BLaER1 treated with 17β-estradiol and CSF1 and Interleukin-3, amounts not matched to agents 10 nM and 100 nM (cell line): ENCODE measurements around the gene KCNK10.

Experiments
- H3K27ac ChIP-seq, 11 experiments: shearing (Covaris generic); formaldehyde crosslinking; 2 replicates each; pipeline ENCODE4 v1.8.1; 2022
- H3K27me3 ChIP-seq, 11 experiments: shearing (Covaris generic); formaldehyde crosslinking; 2 replicates each; pipeline ENCODE4 v1.8.1; 2022
- H3K36me3 ChIP-seq, 11 experiments: shearing (Covaris generic); formaldehyde crosslinking; 2 replicates each; pipeline ENCODE4 v1.8.1; 2022
- H3K4me1 ChIP-seq, 10 experiments: shearing (Covaris generic); formaldehyde crosslinking; 2 replicates each; pipeline ENCODE4 v1.8.1; 2022
- H3K4me2 ChIP-seq, 11 experiments: shearing (Covaris generic); formaldehyde crosslinking; 2 replicates each; pipeline ENCODE4 v1.8.1; 2022
- H3K4me3 ChIP-seq, 10 experiments: shearing (Covaris generic); formaldehyde crosslinking; 2 replicates each; pipeline ENCODE4 v1.8.1; 2022
- H3K9ac ChIP-seq, 11 experiments: shearing (Covaris generic); formaldehyde crosslinking; 2 replicates each; pipeline ENCODE4 v1.8.1; 2022
- H3K9me3 ChIP-seq, 11 experiments: shearing (Covaris generic); formaldehyde crosslinking; replicated peaks in 1 of 11; 2 replicates each; pipeline ENCODE4 v1.8.1; 2022
- H4K20me1 ChIP-seq, 11 experiments: shearing (Covaris generic); formaldehyde crosslinking; 2 replicates each; pipeline ENCODE4 v1.8.1; 2022
- Cebpa-rat ChIP-seq, 11 experiments: shearing (Covaris generic); IDR thresholded peaks; 2 replicates each; pipeline ENCODE4 v1.8.1; 2022

KCNK10 gene

GRCh38 chr14:88311780-88312179, 11.3 kb downstream of the KCNK10 start:
- no peak for TF ChIP-seq Cebpa-rat (IDR thresholded peaks at IDR 0.05)
- peaks cover 0 to 6% (median 0%) of the 10 kb centered on the region in 11 experiments; a peak in 1 of 22 replicates for H3K36me3 ChIP-seq
- H3K4me3 ChIP-seq: no peak overlapping the region
- no peaks in the 10 kb centered on the region for H3K27me3 ChIP-seq
- H3K27ac ChIP-seq: no peak overlapping the region
- peaks cover 9 to 19% (median 13%) of the 10 kb centered on the region in 11 experiments; a peak in 18 of 22 replicates for H3K9me3 ChIP-seq
- no peak overlapping the region for H3K9ac ChIP-seq
- H3K4me2 ChIP-seq: peak overlapping the region in 3 of 11 experiments; percentile 5 to 34 (median 31); a peak in 4 of 22 replicates
- H3K4me1 ChIP-seq: peaks cover 0 to 27% (median 4%) of the 10 kb centered on the region in 10 experiments; a peak in 9 of 20 replicates
- no peaks in the 10 kb centered on the region for H4K20me1 ChIP-seq

GRCh38 chr14:88310449-88310848, 12.6 kb downstream of the KCNK10 start:
- H4K20me1 ChIP-seq: no peaks in the 10 kb centered on the region
- no peak overlapping the region for H3K4me2 ChIP-seq
- no peak overlapping the region for H3K4me3 ChIP-seq
- no peaks in the 10 kb centered on the region for H3K27me3 ChIP-seq
- H3K27ac ChIP-seq: no peak overlapping the region
- TF ChIP-seq Cebpa-rat (IDR thresholded peaks at IDR 0.05): no peak
- H3K36me3 ChIP-seq: peaks cover 0 to 6% (median 0%) of the 10 kb centered on the region in 11 experiments; a peak in 1 of 22 replicates
- H3K4me1 ChIP-seq: peaks cover 0 to 35% (median 6%) of the 10 kb centered on the region in 10 experiments; a peak in 9 of 20 replicates
- H3K9me3 ChIP-seq: peaks cover 9 to 19% (median 13%) of the 10 kb centered on the region in 11 experiments; a peak in 18 of 22 replicates
- H3K9ac ChIP-seq: no peak overlapping the region

GRCh38 chr14:88310021-88310420, 13.0 kb downstream of the KCNK10 start:
- H3K27ac ChIP-seq: no peak overlapping the region
- H3K36me3 ChIP-seq: peaks cover 0 to 6% (median 0%) of the 10 kb centered on the region in 11 experiments; a peak in 1 of 22 replicates
- no peaks in the 10 kb centered on the region for H4K20me1 ChIP-seq
- no peak overlapping the region for H3K4me3 ChIP-seq
- H3K27me3 ChIP-seq: no peaks in the 10 kb centered on the region
- H3K4me1 ChIP-seq: peaks cover 0 to 39% (median 6%) of the 10 kb centered on the region in 10 experiments; a peak in 9 of 20 replicates
- TF ChIP-seq Cebpa-rat (IDR thresholded peaks at IDR 0.05): no peak
- no peak overlapping the region for H3K9ac ChIP-seq
- no peak overlapping the region for H3K4me2 ChIP-seq
- peaks cover 9 to 19% (median 13%) of the 10 kb centered on the region in 11 experiments; a peak in 18 of 22 replicates for H3K9me3 ChIP-seq

- H3K27ac ChIP-seq: no peak overlapping the region
- H3K9me3 ChIP-seq: peaks cover 0 to 12% (median 0%) of the 10 kb centered on the region in 11 experiments; a peak in 3 of 22 replicates
- H3K27me3 ChIP-seq: no peaks in the 10 kb centered on the region
- peaks cover 0 to 53% (median 15%) of the 10 kb centered on the region in 10 experiments; a peak in 14 of 20 replicates for H3K4me1 ChIP-seq
- no peaks in the 10 kb centered on the region for H3K36me3 ChIP-seq
- peak overlapping the region in 3 of 11 experiments; percentile 21 to 54 (median 34); a peak in 6 of 22 replicates for H3K4me2 ChIP-seq
- H3K4me3 ChIP-seq: no peak overlapping the region
- no peak for TF ChIP-seq Cebpa-rat (IDR thresholded peaks at IDR 0.05)
- no peaks in the 10 kb centered on the region for H4K20me1 ChIP-seq
- no peak overlapping the region for H3K9ac ChIP-seq
These were observed 17.3 kb downstream of the KCNK10 start for GRCh38 chr14:88305528-88306322.

- 0 out of 22 replicates have a peak, but pooled peaks of 1 of the 11 experiments have one; percentile 9 for TF ChIP-seq Cebpa-rat (IDR thresholded peaks at IDR 0.05)
- Histone ChIP-seq H4K20me1 (no peaks in the 10 kb centered on the region), H3K27me3 (no peaks in the 10 kb centered on the region), H3K9ac (no peak overlapping the region), H3K36me3 (no peaks in the 10 kb centered on the region), H3K4me1 (peaks cover 14 to 79% (median 41%) of the 10 kb centered on the region in 10 experiments; a peak in 19 of 20 replicates), H3K4me3 (no peak overlapping the region), H3K27ac (no peak overlapping the region), H3K4me2 (peak overlapping the region in 5 of 11 experiments; percentile 2 to 86 (median 62); a peak in 9 of 22 replicates), H3K9me3 (peaks cover 0 to 12% (median 0%) of the 10 kb centered on the region in 11 experiments; a peak in 3 of 22 replicates)
These were observed 20.0 kb downstream of the KCNK10 start for GRCh38 chr14:88303041-88303440.

- Histone ChIP-seq H3K4me1 (peaks cover 22 to 90% (median 56%) of the 10 kb centered on the region in 10 experiments; a peak in 19 of 20 replicates), H3K4me3 (no peak overlapping the region), H3K9me3 (peaks cover 0 to 12% (median 0%) of the 10 kb centered on the region in 11 experiments; a peak in 3 of 22 replicates), H4K20me1 (no peaks in the 10 kb centered on the region), H3K9ac (no peak overlapping the region), H3K27me3 (no peaks in the 10 kb centered on the region), H3K4me2 (peak overlapping the region in 5 of 11 experiments; percentile 30 to 86 (median 74); a peak in 11 of 22 replicates), H3K36me3 (no peaks in the 10 kb centered on the region), H3K27ac (no peak overlapping the region)
- TF ChIP-seq Cebpa-rat (IDR thresholded peaks at IDR 0.05): no peak
These were observed 21.7 kb downstream of the KCNK10 start for GRCh38 chr14:88301381-88301780.

GRCh38 chr14:88300817-88301216, 22.3 kb downstream of the KCNK10 start:
- peaks cover 0 to 12% (median 0%) of the 10 kb centered on the region in 11 experiments; a peak in 3 of 22 replicates for H3K9me3 ChIP-seq
- no peaks in the 10 kb centered on the region for H3K36me3 ChIP-seq
- H3K9ac ChIP-seq: no peak overlapping the region
- H3K27me3 ChIP-seq: no peaks in the 10 kb centered on the region
- H3K4me2 ChIP-seq: peak overlapping the region in 8 of 11 experiments; percentile 26 to 86 (median 70); a peak in 15 of 22 replicates
- peak overlapping the region in 5 of 11 experiments; percentile 52 to 66 (median 58); a peak in 9 of 22 replicates for H3K27ac ChIP-seq
- peaks cover 22 to 90% (median 61%) of the 10 kb centered on the region in 10 experiments; a peak in 19 of 20 replicates for H3K4me1 ChIP-seq
- TF ChIP-seq Cebpa-rat (IDR thresholded peaks at IDR 0.05): no peak
- no peak overlapping the region for H3K4me3 ChIP-seq
- no peaks in the 10 kb centered on the region for H4K20me1 ChIP-seq

GRCh38 chr14:88299865-88300530, 23.1 kb downstream of the KCNK10 start:
- H3K4me3 ChIP-seq: no peak overlapping the region
- H3K9me3 ChIP-seq: peaks cover 0 to 12% (median 0%) of the 10 kb centered on the region in 11 experiments; a peak in 3 of 22 replicates
- H3K27me3 ChIP-seq: no peaks in the 10 kb centered on the region
- TF ChIP-seq Cebpa-rat (IDR thresholded peaks at IDR 0.05): no peak
- peak overlapping the region; percentile 26 to 86 (median 68) for H3K4me2 ChIP-seq
- H3K27ac ChIP-seq: peak overlapping the region in 7 of 11 experiments; percentile 40 to 66 (median 54); a peak in 13 of 22 replicates
- peaks cover 22 to 90% (median 62%) of the 10 kb centered on the region in 10 experiments; a peak in 19 of 20 replicates for H3K4me1 ChIP-seq
- no peaks in the 10 kb centered on the region for H3K36me3 ChIP-seq
- H4K20me1 ChIP-seq: no peaks in the 10 kb centered on the region
- H3K9ac ChIP-seq: peak overlapping the region in 1 of 11 experiments; percentile 46; a peak in 1 of 22 replicates
